Endodermal cell (in vitro differentiated cells): ENCODE measurements around the gene CACNA1A. TPM values are rescaled to one million over a fixed set of nuclear protein-coding genes. Genes with fewer than 3 reads are reported as not detected.
A peak's percentile ranks its signal among the peaks of the same experiment; 100 is the strongest.

Experiments used
- DNase-seq: peaks from one replicate; pipeline ENCODE4 v3.0.0-alpha.2; 2017
- H3K27ac ChIP-seq: 2 replicates; pipeline ENCODE4 v1.5.1; 2013; ENCODE audit warnings: mild to moderate bottlenecking, low read depth, low read length, moderate library complexity
- H3K27me3 ChIP-seq: 2 replicates; pipeline ENCODE4 v1.6.1; 2013; ENCODE audit warnings: mild to moderate bottlenecking, low read length, moderate library complexity; ENCODE audit not compliant: insufficient read depth, control insufficient read depth, poor library complexity, severe bottlenecking
- H3K36me3 ChIP-seq: 2 replicates; pipeline ENCODE4 v1.7.0; 2013; ENCODE audit warnings: mild to moderate bottlenecking, low read length, moderate library complexity; ENCODE audit not compliant: control insufficient read depth, insufficient read depth
- H3K4me1 ChIP-seq: one replicate; pipeline ENCODE4 v1.7.0; 2013; ENCODE audit warnings: low read length; ENCODE audit not compliant: control insufficient read depth, insufficient read depth
- H3K4me3 ChIP-seq: 2 replicates; pipeline ENCODE4 v1.5.1; 2013; ENCODE audit warnings: mild to moderate bottlenecking, low read length, moderate library complexity
- H3K9ac ChIP-seq: 2 replicates; pipeline ENCODE4 v1.6.1; 2013; ENCODE audit warnings: mild to moderate bottlenecking, low read length, moderate library complexity; ENCODE audit not compliant: poor library complexity, severe bottlenecking; ENCODE audit errors: extremely low read depth
- H3K9me3 ChIP-seq: 2 replicates; pipeline ENCODE4 v1.6.1; 2013; ENCODE audit warnings: mild to moderate bottlenecking, low read length, moderate library complexity; ENCODE audit not compliant: control insufficient read depth
- H3K27ac Mint-ChIP-seq: 2 replicates; pipeline ENCODE4 v1.8.0; 2020; ENCODE audit warnings: mixed read lengths
- H3K27me3 Mint-ChIP-seq: 2 replicates; pipeline ENCODE4 v1.8.0; 2021; ENCODE audit warnings: mild to moderate bottlenecking, mixed read lengths; ENCODE audit not compliant: insufficient read depth
- H3K36me3 Mint-ChIP-seq: 2 replicates; pipeline ENCODE4 v1.8.0; 2020; ENCODE audit warnings: low read depth, mixed read lengths
- H3K4me1 Mint-ChIP-seq: 2 replicates; pipeline ENCODE4 v1.8.0; 2020; ENCODE audit warnings: mixed read lengths
- H3K4me3 Mint-ChIP-seq: 2 replicates; pipeline ENCODE4 v1.8.0; 2020; ENCODE audit warnings: mild to moderate bottlenecking, moderate library complexity, mixed read lengths
- H3K9me3 Mint-ChIP-seq: 2 replicates; pipeline ENCODE4 v1.8.0; 2020; ENCODE audit warnings: mild to moderate bottlenecking, mixed read lengths
- WGBS, 2 experiments: methylation state at CpG; one replicate each; pipeline versions ENCODE4 v1.1.5 to v1.1.7; 2013; ENCODE audit warnings: missing lambda C conversion rate in 2 of 2, mixed read lengths in 1 of 2; ENCODE audit not compliant: insufficient coverage in 1 of 2, insufficient read length in 1 of 2; 5-methylcytosine and 5-hydroxymethylcytosine counted together
- total RNA-seq, 2 donors: library from RNA; stranded (reverse); fragmentation: NEBNext Ultra II Directional in 1 of 2; extraction: Animal tissue kit (Norgen Biotek cat#: 25700) in 1 of 2; gene quantifications; 2 replicates in 1 of 2; 3 replicates in 1 of 2; pipeline ENCODE4 v1.2.1, GENCODE V29; 2021
- TF ChIP-seq, protein P1 (sequence below): fragments of 200-600 bp; sonication (generic); conservative IDR thresholded peaks from 2 replicates; pipeline ENCODE4 v1.5.0; 2021; ENCODE audit warnings: antibody characterized with exemption, mild to moderate bottlenecking

The CACNA1A gene
- total RNA-seq, 2 donors from 2014 or later, result 8.0 to 10.6 TPM

- WGBS, 2 experiments, result 66 to 89% methylated on average over 3 of the region's 4 CpGs
Measured at GRCh38 chr19:13451434-13451995, 54.8 kb downstream of the CACNA1A start.

GRCh38 chr19:13447978-13448377, 58.3 kb downstream of the CACNA1A start:
- Histone ChIP-seq H3K4me1 (no peaks in the 10 kb centered on the region), H3K36me3 (no peaks in the 10 kb centered on the region), H3K9me3 (peaks cover 10% of the 10 kb centered on the region), H3K9ac (no peak overlapping the region), H3K4me3 (no peak overlapping the region), H3K27ac (no peak overlapping the region), H3K27me3 (no peaks in the 10 kb centered on the region)
- Mint-ChIP-seq H3K4me1 (no peaks in the 10 kb centered on the region), H3K27ac (no peak overlapping the region), H3K36me3 (peaks cover 3% of the 10 kb centered on the region), H3K4me3 (no peak overlapping the region), H3K9me3 (peaks cover 26% of the 10 kb centered on the region), H3K27me3 (no peaks in the 10 kb centered on the region)
- WGBS, 2 experiments, result 83 to 85% methylated on average over 1 to 6 of the region's 6 CpGs
- TF ChIP-seq, protein P1, sequence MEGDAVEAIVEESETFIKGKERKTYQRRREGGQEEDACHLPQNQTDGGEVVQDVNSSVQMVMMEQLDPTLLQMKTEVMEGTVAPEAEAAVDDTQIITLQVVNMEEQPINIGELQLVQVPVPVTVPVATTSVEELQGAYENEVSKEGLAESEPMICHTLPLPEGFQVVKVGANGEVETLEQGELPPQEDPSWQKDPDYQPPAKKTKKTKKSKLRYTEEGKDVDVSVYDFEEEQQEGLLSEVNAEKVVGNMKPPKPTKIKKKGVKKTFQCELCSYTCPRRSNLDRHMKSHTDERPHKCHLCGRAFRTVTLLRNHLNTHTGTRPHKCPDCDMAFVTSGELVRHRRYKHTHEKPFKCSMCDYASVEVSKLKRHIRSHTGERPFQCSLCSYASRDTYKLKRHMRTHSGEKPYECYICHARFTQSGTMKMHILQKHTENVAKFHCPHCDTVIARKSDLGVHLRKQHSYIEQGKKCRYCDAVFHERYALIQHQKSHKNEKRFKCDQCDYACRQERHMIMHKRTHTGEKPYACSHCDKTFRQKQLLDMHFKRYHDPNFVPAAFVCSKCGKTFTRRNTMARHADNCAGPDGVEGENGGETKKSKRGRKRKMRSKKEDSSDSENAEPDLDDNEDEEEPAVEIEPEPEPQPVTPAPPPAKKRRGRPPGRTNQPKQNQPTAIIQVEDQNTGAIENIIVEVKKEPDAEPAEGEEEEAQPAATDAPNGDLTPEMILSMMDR, result no peak
- DNase-seq, result no peak

More at GRCh38 chr19:13451434-13451995, 54.8 kb downstream of the CACNA1A start:
- Histone ChIP-seq H3K36me3 (no peaks in the 10 kb centered on the region), H3K27ac (no peak overlapping the region), H3K4me1 (no peaks in the 10 kb centered on the region), H3K4me3 (no peak overlapping the region), H3K9ac (no peak overlapping the region), H3K27me3 (no peaks in the 10 kb centered on the region), H3K9me3 (peaks cover 10% of the 10 kb centered on the region)
- Mint-ChIP-seq H3K36me3 (peaks cover 3% of the 10 kb centered on the region), H3K4me3 (no peak overlapping the region), H3K4me1 (no peaks in the 10 kb centered on the region), H3K27ac (no peak overlapping the region), H3K9me3 (peaks cover 26% of the 10 kb centered on the region), H3K27me3 (no peaks in the 10 kb centered on the region)
- no peak for DNase-seq
- TF ChIP-seq, protein P1, result no peak

DNA sequence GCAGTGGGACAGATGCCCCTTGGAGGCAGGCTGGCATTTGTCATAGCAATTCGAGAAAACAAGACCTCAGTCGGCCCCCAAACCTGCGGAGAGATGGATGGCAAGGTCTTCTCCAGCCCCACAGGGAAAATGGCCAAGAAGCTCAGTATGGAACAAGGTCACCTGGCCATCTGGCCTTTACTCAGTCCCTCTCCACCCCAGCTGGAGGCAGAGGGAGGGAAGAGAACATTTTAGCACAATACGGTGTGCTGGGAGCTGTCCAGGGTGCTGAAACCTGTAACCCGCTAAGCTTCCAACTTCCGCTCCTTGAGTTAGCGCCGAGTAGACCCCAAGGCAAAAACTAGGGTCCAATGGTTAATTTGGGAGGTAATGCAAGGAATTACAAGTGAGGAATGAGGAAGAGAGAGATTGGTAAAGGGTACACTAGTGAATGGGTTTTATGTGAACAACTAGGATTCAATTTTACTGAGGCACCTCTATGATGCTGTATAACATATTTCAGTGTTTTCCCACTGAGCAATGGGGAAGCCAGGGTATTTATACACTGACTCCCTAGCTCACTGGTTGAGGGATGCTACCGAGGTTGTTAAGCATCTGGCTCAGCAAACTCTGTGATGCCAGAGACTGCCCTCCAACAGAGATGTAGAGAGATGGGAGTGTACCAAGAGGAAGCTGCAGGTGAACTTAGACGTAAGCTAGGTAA, 64.3 kb downstream of the CACNA1A start:
- 40 to 52% methylated on average over 8 to 10 of the region's 10 CpGs for WGBS, 2 experiments

More for the DNA sequence above, 64.3 kb downstream of the CACNA1A start:
- H3K4me3 Mint-ChIP-seq, result no peak overlapping the region
- no peaks in the 10 kb centered on the region for H3K9me3 Mint-ChIP-seq
- Histone ChIP-seq H3K36me3 (no peaks in the 10 kb centered on the region), H3K4me1 (no peaks in the 10 kb centered on the region), H3K9me3 (no peaks in the 10 kb centered on the region), H3K27me3 (no peaks in the 10 kb centered on the region), H3K9ac (no peak overlapping the region), H3K27ac (no peak overlapping the region), H3K4me3 (no peak overlapping the region)
- H3K36me3 Mint-ChIP-seq, result no peaks in the 10 kb centered on the region
- DNase-seq, result peak; percentile 89
- H3K27ac Mint-ChIP-seq, result no peak overlapping the region
- H3K27me3 Mint-ChIP-seq, result no peaks in the 10 kb centered on the region
- H3K4me1 Mint-ChIP-seq, result no peaks in the 10 kb centered on the region
- TF ChIP-seq, protein P1, result no peak
